Measurements from ENCODE around the gene FZR1.
A peak's percentile ranks its signal among the peaks of the same experiment; 100 is the strongest.
"Not testable (repeated sequence)": the region's sequence is repeated elsewhere in the genome, so short reads cannot be mapped to it uniquely, and the experiment has no call there.

FZR1 gene

GRCh38 chr19:3516675-3517207 lies 10.6 kb downstream of the FZR1 start:
- DNase-seq = no peak

DNA sequence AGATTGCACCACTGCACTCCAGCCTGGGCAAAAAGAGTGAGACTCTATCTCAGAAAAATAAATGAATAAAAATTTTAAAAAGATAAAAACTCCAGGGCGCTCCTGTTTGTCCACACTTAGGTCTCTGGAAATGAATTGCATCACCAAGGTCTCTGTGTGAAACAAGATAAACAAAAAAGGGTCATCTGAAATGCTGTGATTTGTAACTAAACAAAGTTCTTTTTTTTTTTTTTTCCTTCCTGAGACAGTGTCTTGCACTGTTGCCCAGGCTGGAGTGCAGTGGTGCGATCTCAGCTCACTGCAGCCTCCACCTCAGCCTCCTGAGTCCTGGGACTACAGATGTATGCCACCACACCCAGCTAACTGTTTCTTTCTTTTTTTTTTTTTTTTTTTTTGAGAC lies 11.5 kb downstream of the FZR1 start:
- no peak for DNase-seq

DNA sequence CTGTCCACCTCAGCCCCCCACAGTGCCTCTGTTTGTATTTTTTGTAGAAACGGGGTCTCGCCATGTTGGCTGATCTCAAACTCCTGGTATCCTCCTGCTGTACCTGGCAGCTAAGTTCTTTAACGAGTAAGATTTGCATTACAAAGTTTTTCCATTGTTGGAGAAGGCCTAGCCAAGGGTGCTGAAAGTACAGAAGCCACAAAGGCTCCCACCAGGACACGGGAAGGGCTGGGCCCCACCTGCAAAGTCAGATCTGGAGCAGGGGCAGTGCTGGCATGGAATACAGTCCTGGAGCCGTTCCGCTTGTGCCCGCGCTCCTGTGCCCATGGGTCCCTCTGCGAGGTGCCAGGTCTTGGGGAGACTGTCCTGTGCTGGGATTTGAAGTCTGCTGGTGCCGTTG lies 12.1 kb downstream of the FZR1 start:
- DNase-seq = no peak

DNA sequence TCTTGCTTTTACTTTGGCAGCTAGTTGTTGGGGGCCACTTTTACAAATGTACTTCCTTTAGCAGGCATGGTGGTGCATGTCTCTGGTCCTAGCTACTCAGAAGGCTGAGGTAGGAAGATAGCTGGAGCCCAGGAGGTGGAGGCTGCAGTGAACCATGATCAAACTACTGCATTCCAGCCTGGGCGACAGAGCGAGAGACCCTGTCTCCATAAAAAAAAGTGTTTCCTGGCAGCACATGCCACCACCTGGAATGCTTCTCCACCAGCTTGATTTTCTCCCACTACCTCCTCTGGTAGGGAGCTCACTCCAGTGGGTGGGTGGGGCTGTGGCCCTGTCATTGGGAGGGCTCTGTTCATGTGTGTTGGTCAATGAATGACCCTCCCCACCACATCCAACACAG lies 12.5 kb downstream of the FZR1 start:
- no peak for DNase-seq

GRCh38 chr19:3519126-3519525 lies 13.0 kb downstream of the FZR1 start:
- DNase-seq = no peak

GRCh38 chr19:3520166-3521103 lies 14.3 kb downstream of the FZR1 start:
- DNase-seq = peak; percentile 16

- peak; percentile 51 for DNase-seq
Measured at GRCh38 chr19:3521104-3521445, 15.0 kb downstream of the FZR1 start.

DNA sequence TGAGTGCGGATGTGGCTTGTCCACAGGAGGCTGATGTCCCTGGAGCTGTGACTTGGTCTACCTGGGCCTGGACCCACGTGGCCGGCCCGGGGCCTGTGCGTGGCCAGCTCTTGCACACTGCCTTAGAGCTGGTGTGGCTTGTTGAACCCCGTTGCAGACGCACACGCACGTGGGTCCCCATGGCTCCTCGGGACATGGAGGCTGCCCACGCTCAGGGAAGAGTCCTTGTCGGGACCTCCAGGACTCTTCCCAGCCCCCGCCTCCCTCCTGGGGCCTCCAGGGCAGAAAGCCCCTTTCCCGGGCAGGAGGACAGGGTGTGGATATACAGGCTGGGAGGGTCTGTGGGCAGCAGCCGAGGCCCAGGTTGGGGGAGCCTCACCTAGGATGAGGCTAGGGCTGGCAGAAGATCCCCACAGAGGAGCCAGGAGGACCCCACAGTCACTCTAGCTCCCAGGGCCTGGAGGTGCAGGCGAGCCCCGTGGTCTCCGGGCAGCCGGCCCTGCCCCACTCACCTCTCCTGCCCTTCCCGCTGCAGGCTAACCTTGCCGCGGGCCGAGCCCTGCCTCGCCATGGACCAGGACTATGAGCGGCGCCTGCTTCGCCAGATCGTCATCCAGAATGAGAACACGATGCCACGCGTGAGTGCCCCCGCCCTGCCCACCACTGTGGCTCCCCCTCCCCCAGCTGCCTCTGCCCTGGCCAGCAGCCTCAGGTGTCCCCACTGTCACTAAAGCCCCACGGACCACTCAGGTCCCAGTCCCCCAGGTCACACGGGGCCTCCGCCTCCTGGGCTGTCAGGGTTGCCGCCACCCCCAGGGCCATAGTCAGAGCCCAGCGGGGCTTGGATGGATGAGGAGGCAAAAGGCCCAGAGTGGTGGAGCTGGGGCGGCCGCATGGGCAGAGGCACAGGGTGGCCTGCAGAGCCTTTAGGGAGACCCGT lies 16.6 kb downstream of the FZR1 start:
- DNase-seq = no peak

DNA sequence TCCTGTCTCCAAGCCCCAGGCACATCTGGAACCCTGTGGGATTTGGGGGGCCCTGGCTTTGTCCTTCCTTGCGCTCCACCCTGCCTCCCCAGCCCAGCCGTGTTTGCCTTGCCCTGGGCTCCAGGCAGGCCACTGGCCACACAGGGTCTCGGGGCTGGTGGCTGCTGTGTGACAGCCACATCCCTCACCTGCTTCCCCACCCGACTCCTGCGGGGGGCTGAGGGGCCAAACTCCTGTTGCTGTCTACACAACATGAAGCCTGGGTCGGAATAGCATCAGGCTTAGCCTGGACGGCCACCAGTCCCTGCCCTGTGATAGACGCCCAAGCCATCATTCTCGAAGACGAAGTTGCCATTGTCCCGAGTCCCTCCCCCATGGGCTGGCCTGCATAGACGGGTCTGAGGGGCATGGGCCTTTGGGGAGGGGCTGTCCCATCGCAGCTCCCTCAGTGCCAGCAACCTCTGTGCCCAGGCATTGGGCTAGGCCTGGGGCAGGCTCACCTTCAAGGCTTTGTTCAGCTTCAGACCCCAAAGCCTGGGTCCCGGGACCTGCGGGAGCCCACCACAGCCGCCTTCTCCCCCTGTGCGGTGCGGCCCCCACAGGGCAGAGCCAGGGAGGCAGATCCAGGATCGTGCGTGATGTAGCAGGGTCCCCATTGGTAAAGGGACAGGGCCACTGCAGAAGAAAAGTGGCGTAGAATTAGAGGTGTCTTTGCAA lies 17.4 kb downstream of the FZR1 start:
- no peak for DNase-seq

DNA sequence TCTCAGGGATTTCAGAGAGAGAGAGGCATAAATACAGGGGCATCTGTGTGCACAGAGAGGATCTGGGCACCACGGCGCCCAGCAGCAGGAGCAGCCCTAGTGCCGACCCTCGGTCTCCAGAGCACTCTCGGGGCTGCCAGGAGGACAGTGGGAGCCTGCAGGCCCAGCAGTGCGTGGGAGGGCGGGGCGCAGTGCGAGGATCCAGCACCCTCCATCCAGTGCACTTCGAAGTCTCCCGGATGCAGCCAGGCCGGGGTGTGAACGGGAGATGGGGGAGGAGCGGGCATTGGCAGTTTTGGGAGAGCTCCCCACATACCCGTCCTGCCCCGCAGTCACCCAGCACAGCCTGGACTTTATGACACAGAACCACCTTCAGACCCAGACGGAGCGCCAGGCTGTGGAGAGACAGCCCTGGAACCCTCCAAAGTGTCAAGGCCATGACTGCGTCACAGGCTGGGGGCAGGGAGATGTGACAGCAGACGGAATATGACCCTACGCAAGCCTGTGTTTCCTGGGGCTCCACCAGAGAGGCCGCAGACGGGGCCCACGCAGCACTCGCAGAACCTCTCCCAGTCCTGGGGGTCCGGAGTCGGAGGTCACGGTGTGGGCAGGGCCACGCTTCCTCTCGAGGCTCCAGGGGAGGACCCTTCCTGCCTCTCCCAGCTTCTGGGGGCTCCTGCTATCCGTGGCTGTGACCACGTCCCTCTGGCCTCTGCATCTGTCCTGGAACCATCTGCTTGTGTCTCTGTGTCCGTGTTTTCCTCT lies 18.1 kb downstream of the FZR1 start:
- DNase-seq = no peak

DNA sequence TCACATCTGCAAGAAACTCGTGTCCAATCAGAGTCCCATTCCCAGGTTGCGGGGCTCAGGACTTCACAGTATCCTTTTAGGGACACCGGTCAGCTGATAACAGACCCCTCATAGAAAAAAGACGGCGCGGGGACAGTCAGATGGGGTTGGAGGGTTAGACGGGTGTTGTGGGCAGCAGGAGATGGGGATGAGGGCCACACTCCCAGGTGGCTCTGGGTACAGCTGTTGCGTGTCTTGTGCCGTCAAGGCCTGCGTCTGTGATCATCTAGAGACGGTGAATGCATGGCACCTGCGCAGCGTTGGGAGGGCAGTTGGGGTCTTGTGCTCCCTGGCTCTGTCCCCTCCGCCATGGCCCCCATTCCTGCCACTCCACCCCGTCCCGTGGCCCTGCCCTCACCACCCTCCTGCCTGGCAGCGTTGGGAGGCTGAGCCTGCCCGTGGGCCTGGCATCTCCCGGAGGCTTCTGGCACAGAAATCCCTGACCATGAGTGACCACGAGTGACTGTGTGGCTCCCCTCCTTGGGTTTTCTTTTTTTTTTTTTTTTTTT lies 18.9 kb downstream of the FZR1 start:
- DNase-seq = no peak

DNA sequence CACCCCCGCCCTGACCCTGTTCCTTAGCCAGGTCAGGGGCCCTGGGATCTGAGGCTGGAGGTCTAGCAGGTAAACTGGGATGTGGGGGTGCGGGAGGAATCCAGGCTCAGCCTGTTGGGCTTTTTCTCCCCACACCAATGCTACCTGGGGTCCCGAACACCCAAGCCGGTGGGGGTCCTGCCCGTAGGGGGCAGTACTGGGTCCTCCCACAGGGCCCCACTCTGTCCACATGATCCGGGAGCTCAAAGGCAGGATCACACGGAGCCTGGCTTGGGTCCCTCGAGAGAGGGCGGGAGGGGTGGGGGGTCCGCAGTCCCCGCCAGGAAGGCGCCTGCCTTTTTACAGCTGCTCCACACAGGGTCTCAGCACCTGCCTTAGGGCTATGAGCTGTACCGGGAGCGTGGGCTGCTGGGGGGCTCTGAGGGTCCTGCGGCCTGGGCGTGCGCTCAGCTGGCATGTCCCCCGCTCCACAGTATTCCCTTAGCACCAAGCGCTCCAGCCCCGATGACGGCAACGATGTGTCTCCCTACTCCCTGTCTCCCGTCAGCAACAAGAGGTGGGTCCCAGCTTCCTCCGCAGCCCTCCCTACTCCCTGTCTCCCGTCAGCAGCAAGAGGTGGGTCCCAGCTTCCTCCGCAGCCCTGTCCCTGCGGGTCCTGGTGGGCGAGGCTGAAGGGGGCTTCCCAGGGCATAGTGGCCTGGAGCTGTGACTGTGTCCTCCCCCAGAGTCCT lies 20.6 kb downstream of the FZR1 start:
- DNase-seq = no peak

DNA sequence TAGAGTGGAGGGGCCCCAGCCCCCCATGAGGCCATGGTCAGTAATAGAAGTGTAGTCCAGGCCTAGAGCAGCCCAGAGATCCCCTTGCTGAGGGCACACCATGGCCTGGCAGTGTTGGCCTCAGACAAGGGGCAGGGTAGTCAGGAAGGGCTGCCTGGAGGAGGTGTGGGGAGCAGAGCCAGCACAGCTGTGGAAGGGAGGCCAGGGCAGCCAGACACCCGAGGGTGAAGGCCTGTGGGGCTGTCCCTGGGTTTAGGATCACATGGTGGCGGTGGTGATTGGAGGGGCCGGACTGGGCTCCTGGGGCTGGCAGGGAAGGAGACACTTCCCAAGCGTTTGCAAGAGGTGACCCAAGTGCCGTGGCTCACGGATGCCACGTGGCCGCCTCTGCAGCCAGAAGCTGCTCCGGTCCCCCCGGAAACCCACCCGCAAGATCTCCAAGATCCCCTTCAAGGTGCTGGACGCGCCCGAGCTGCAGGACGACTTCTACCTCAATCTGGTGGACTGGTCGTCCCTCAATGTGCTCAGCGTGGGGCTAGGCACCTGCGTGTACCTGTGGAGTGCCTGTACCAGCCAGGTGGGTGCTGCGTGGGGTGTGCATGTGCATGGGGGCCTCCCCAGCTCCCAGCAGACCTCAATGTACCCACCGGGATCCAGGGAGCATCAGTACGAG lies 21.3 kb downstream of the FZR1 start:
- DNase-seq = no peak

DNA sequence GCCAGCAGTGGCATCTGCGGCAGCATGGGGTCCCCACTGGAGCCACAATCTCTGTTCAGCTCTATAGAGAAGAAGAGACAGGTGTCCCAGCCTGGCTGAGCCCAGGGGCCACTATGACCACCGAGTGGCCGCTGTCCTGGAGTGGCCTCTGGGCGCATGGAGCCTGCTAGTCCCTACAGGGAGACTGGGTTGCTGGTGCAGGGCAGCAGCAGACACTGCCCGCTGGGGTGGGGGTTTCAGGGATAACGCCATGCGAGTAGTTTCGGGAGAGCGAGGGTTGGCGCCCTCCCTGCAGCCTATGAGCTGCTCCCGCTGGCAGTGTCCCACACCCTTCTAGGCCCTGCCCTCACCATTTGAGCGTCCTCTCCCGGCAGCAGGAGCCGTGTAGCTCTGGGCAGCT lies 22.0 kb downstream of the FZR1 start:
- no peak for DNase-seq

GRCh38 chr19:3528539-3529211 lies 22.6 kb downstream of the FZR1 start:
- no peak for DNase-seq

GRCh38 chr19:3529299-3529698 lies 23.2 kb downstream of the FZR1 start:
- DNase-seq = not testable (repeated sequence)

- DNase-seq = no peak
Measured at GRCh38 chr19:3530389-3530788, 24.3 kb downstream of the FZR1 start.

DNA sequence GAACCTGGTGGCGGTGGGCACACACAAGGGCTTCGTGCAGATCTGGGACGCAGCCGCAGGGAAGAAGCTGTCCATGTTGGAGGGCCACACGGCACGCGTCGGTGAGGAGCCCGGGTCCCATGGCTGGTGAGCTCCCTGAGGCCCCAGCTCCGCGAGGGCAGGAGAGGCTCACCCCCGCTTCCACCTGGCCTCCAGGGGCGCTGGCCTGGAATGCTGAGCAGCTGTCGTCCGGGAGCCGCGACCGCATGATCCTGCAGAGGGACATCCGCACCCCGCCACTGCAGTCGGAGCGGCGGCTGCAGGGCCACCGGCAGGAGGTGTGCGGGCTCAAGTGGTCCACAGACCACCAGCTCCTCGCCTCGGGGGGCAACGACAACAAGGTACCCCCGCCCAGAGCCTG lies 25.6 kb downstream of the FZR1 start:
- DNase-seq = no peak

DNA sequence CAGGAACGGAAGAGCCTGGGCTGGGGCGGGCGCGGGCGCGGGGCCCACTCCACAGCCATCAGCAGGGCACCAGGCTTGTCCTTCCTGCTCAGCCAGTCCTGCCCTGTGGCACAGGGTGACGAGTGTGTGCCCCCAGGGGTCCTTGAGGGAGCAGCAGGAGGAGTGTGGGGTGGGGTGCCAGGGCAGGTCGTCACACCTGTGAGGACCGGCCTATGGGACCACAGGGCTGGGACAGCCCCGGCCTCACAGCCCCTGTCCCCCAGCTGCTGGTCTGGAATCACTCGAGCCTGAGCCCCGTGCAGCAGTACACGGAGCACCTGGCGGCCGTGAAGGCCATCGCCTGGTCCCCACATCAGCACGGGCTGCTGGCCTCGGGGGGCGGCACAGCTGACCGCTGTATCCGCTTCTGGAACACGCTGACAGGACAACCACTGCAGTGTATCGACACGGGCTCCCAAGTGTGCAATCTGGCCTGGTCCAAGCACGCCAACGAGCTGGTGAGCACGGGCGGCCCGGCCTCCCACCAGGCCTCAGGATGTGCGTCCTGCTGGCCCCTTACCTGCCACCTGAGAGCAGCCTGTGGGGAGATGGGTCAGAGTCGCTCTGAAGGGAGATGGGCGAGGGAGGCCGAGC lies 26.2 kb downstream of the FZR1 start:
- no peak for DNase-seq
